ENCODE data around the gene THOC1. TPM values are rescaled to one million over a fixed set of nuclear protein-coding genes. Genes with fewer than 3 reads are reported as not detected.

The THOC1 gene
- total RNA-seq, 2 donors from 2014 or later = 29.0 to 35.8 TPM

DNA sequence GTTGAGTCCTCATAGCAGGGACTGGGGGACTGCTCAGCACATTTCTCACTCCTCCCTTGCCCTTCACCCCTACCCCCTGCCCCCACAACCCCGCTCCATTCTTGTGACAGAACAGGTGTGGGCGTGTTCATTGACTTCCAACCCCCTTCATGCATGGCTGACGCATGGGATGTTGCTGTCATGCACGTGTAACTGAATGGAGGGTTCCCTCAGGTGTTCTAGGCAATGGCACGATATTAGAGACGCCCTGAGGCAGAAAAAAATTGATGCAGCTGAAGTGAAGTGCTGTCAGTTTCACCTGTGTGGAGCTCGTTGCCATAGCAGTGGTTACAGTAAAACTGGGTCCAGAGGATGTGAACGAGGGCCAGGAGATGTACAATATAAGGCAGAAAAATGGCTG, 6.5 kb upstream of the THOC1 start:
- Histone ChIP-seq H3K27me3 (replicated peaks; ENCODE audit: insufficient read depth) (no peaks in the 10 kb centered on the region), H3K4me3 (no peak overlapping the region), H3K27ac (no peak overlapping the region), H3K36me3 (no peaks in the 10 kb centered on the region), H3K9me3 (no peaks in the 10 kb centered on the region), H3K4me1 (replicated peaks) (no peaks in the 10 kb centered on the region)
- 67% methylated on average over 8 of the region's 8 CpGs for WGBS
- intact Hi-C loops (cut with DNase I) = no loop called here
- DNase-seq (ENCODE audit: low spot score) = no peak
- TF ChIP-seq, protein P1, sequence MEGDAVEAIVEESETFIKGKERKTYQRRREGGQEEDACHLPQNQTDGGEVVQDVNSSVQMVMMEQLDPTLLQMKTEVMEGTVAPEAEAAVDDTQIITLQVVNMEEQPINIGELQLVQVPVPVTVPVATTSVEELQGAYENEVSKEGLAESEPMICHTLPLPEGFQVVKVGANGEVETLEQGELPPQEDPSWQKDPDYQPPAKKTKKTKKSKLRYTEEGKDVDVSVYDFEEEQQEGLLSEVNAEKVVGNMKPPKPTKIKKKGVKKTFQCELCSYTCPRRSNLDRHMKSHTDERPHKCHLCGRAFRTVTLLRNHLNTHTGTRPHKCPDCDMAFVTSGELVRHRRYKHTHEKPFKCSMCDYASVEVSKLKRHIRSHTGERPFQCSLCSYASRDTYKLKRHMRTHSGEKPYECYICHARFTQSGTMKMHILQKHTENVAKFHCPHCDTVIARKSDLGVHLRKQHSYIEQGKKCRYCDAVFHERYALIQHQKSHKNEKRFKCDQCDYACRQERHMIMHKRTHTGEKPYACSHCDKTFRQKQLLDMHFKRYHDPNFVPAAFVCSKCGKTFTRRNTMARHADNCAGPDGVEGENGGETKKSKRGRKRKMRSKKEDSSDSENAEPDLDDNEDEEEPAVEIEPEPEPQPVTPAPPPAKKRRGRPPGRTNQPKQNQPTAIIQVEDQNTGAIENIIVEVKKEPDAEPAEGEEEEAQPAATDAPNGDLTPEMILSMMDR (IDR thresholded peaks at IDR 0.05) = no peak

DNA sequence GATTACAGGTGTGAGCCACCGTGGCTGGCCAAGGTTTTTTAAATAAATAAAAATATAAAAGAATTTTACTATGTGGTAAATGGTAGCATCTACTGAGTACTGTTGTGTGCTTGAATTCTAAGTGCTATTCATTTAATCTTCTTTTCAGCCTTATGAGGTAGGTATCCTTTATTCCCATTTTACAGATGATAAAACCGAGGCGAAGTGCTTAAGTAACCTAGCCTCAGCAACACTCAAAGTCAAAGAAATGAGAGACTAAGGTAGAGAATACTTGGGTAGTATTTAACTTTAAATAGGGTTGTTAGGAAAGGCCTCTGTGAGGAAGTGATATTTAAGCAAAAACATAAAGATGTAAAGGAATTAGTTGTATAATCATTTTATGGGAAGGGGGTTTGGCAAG, 5.7 kb upstream of the THOC1 start:
- H3K27me3 ChIP-seq (replicated peaks; ENCODE audit: insufficient read depth) = no peaks in the 10 kb centered on the region
- no peak overlapping the region for H3K4me3 ChIP-seq
- no peaks in the 10 kb centered on the region for H3K4me1 ChIP-seq (replicated peaks)
- 96% methylated on average over 3 of the region's 3 CpGs for WGBS
- no peaks in the 10 kb centered on the region for H3K36me3 ChIP-seq
- TF ChIP-seq POLR2A (IDR thresholded peaks at IDR 0.05) = no peak
- no peak for TF ChIP-seq POLR2AphosphoS5 (IDR thresholded peaks at IDR 0.05)
- TF ChIP-seq, protein P1 (IDR thresholded peaks at IDR 0.05) = no peak
- no peak for DNase-seq (ENCODE audit: low spot score)
- H3K9me3 ChIP-seq = no peaks in the 10 kb centered on the region
- intact Hi-C loops (cut with DNase I) = no loop called here
- H3K27ac ChIP-seq = no peak overlapping the region

DNA sequence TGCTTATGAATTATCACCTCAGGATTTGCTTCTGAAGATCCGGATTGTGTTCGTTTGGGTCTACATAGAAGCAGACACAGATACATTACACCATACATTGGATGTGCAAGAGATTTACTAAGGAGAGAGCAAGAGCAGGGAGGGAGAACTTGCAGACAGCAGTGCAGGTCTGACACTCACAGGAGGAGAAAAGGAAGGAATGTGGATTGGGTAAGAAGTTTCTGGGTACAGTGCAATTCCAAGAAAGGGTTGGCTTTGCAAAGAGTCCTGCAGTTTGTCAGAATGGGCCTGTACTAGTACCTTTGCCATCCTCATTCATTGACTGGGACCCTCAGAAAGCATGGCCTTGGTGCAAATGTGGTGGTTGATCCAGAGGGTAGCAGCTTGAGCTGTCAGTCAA, 4.8 kb upstream of the THOC1 start:
- DNase-seq (ENCODE audit: low spot score) = no peak
- TF ChIP-seq, protein P1 (IDR thresholded peaks at IDR 0.05) = no peak
- TF ChIP-seq POLR2A (IDR thresholded peaks at IDR 0.05) (no peak), POLR2AphosphoS5 (IDR thresholded peaks at IDR 0.05) (no peak)

DNA sequence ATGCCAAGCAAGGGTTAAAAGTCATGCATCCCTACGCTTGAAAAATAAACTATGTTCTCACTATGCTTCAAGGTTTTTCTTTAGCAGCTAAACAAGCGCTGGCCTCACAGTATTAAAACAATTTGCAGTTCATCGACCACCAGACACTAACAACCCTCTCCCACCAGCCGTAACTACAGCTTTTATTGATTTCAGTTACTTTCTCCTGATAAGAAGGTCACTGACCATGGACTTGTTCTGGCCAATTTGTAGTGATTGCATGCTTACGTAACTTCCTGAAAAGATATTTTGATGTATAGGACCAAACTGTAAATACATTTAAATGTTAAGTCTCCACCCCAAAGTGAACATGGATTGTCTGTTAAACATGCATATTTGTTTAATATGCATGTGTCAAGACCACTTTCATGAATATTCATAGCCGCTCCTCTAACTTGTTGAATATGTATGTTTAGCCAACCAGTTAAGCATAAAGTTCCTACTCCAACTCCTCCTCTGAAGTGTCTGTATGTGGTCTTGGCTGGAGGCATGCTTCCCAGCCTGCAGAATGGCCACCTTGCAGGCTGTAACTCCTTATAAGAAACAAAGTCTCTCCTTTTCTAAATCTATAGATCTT, 1.7 kb upstream of the THOC1 start:
- Histone ChIP-seq H3K27ac (no peak overlapping the region), H3K36me3 (no peaks in the 10 kb centered on the region), H3K9me3 (no peaks in the 10 kb centered on the region), H3K4me1 (replicated peaks) (no peaks in the 10 kb centered on the region), H3K4me3 (no peak overlapping the region), H3K27me3 (replicated peaks; ENCODE audit: insufficient read depth) (no peaks in the 10 kb centered on the region)
- TF ChIP-seq, protein P1 (IDR thresholded peaks at IDR 0.05) = no peak
- TF ChIP-seq POLR2AphosphoS5 (IDR thresholded peaks at IDR 0.05) = no peak
- no peak for TF ChIP-seq POLR2A (IDR thresholded peaks at IDR 0.05)
- 75% methylated on average over 6 of the region's 6 CpGs for WGBS
- no peak for DNase-seq (ENCODE audit: low spot score)
- intact Hi-C loops (cut with DNase I) = no loop called here

More for the DNA sequence above, 4.8 kb upstream of the THOC1 start:
- Histone ChIP-seq H3K27me3 (replicated peaks; ENCODE audit: insufficient read depth) (no peaks in the 10 kb centered on the region), H3K9me3 (no peaks in the 10 kb centered on the region), H3K27ac (no peak overlapping the region), H3K36me3 (no peaks in the 10 kb centered on the region), H3K4me1 (replicated peaks) (no peaks in the 10 kb centered on the region), H3K4me3 (no peak overlapping the region)
- intact Hi-C loops (cut with DNase I) = no loop called here
- WGBS = 93% methylated on average over 2 of the region's 2 CpGs

DNA sequence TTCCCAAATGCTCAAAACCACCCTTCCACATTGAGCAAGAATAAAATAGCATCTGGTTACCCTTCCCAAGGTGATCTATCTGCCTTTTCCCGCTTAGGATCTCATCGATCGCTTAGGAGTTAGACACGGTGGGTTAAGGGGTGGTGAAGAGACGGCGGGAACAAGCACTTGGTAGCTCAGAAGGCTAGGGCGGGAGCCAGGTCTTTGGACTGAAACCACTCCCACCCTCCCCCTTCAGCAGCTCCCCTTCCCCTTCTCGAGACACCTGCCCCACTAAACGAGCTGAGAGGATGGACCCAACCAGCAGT, 513 bp downstream of the THOC1 start:
- Histone ChIP-seq H3K4me1 (replicated peaks) (no peaks in the 10 kb centered on the region), H3K27me3 (replicated peaks; ENCODE audit: insufficient read depth) (no peaks in the 10 kb centered on the region), H3K4me3 (peak overlapping the region; percentile 88 to 92), H3K27ac (peak overlapping the region; percentile 84 to 89), H3K9me3 (no peaks in the 10 kb centered on the region), H3K36me3 (no peaks in the 10 kb centered on the region)
- TF ChIP-seq, protein P1 (IDR thresholded peaks at IDR 0.05) = no peak
- TF ChIP-seq POLR2AphosphoS5 (IDR thresholded peaks at IDR 0.05) (no peak), POLR2A (IDR thresholded peaks at IDR 0.05) (no peak)
- under 1% methylated on average over 9 of the region's 9 CpGs for WGBS
- intact Hi-C loops (cut with DNase I) = no loop called here
- peak; percentile 6 for DNase-seq (ENCODE audit: low spot score)

Data from prostate gland (tissue), 2 donors.